ENCODE measurements around the gene CACNG7. TPM values are rescaled to one million over a fixed set of nuclear protein-coding genes. Genes with fewer than 3 reads are reported as not detected.

The CACNG7 gene
- polyA plus RNA-seq, 1 donor from 2014 or later = 27.8 TPM

DNA sequence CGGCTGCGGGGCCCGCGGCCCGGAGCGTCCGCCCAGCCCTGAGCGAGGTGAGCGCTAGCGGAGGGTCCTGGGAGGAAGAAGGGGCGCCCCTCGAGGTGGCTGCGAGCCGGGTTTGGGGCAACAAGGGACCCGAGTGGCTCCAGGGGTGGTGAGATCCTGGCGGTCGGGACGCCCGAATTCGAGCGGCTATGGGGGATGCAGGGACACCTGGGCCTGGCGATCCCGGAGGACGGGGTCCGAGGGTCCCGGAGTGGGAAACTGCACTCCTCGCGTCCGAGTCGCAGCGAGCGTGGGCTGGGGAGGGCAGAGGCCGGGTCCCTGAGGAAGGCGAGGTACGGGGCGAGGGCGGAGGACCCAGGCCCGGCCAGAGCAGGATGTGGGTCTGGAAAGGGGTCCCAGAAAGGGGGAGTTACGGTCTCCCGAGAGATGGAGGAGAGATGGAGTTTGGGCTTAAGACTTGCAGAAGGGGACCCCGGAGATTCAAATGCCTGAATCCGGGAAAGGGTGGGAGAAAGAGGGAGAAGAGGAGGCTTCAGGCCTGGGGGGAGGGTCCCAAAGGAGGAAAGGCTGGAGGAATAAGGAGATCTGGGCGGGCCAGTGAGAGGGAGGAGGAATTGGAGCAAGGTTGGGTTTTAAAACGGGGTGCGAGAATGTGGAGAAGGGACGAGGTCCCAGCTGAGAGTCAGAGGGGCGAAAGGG lies 542 bp downstream of the CACNG7 start:
- no peaks in the 10 kb centered on the region for H4K20me1 ChIP-seq (ENCODE audit: insufficient read depth)
- no peaks in the 10 kb centered on the region for H3K27me3 ChIP-seq (ENCODE audit: insufficient read depth, low read depth, low read length)
- H3K27ac ChIP-seq (ENCODE audit: low read length) = peak overlapping the region; percentile 86
- peak overlapping the region; percentile 46 for H2AFZ ChIP-seq (ENCODE audit: low read depth, low read length)
- no peaks in the 10 kb centered on the region for H3F3A ChIP-seq (ENCODE audit: insufficient read depth, low read length, poor library complexity, severe bottlenecking)
- peaks cover 24% of the 10 kb centered on the region for H3K79me2 ChIP-seq (replicated peaks; ENCODE audit: insufficient read depth, low read length)
- peak overlapping the region; percentile 91 for H3K9ac ChIP-seq (ENCODE audit: low read length)
- H3K4me2 ChIP-seq (ENCODE audit: low read length) = peak overlapping the region; percentile 92
- TF ChIP-seq SMC3 (conservative IDR thresholded peaks at IDR 0.05; ENCODE audit: poor library complexity) (no peak), MXI1 (conservative IDR thresholded peaks at IDR 0.05; ENCODE audit: poor library complexity, severe bottlenecking) (peak; percentile 32), EZH2 (IDR thresholded peaks at IDR 0.05; ENCODE audit: borderline replicate concordance, insufficient read depth, low read length, poor library complexity, severe bottlenecking) (no peak), RAD21 (conservative IDR thresholded peaks at IDR 0.05) (peak; percentile 3)
- TF ChIP-seq, protein P1, sequence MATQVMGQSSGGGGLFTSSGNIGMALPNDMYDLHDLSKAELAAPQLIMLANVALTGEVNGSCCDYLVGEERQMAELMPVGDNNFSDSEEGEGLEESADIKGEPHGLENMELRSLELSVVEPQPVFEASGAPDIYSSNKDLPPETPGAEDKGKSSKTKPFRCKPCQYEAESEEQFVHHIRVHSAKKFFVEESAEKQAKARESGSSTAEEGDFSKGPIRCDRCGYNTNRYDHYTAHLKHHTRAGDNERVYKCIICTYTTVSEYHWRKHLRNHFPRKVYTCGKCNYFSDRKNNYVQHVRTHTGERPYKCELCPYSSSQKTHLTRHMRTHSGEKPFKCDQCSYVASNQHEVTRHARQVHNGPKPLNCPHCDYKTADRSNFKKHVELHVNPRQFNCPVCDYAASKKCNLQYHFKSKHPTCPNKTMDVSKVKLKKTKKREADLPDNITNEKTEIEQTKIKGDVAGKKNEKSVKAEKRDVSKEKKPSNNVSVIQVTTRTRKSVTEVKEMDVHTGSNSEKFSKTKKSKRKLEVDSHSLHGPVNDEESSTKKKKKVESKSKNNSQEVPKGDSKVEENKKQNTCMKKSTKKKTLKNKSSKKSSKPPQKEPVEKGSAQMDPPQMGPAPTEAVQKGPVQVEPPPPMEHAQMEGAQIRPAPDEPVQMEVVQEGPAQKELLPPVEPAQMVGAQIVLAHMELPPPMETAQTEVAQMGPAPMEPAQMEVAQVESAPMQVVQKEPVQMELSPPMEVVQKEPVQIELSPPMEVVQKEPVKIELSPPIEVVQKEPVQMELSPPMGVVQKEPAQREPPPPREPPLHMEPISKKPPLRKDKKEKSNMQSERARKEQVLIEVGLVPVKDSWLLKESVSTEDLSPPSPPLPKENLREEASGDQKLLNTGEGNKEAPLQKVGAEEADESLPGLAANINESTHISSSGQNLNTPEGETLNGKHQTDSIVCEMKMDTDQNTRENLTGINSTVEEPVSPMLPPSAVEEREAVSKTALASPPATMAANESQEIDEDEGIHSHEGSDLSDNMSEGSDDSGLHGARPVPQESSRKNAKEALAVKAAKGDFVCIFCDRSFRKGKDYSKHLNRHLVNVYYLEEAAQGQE (IDR thresholded peaks at IDR 0.05; ENCODE audit: borderline replicate concordance) = peak; percentile 13
- no peaks in the 10 kb centered on the region for H3K36me3 ChIP-seq (ENCODE audit: insufficient read depth, low read length)
- no peaks in the 10 kb centered on the region for H3K9me3 ChIP-seq (ENCODE audit: low read length)
- H3K4me3 ChIP-seq (ENCODE audit: low read length) = peak overlapping the region; percentile 99
- H3K9me2 ChIP-seq (ENCODE audit: insufficient read depth, low read length) = no peaks in the 10 kb centered on the region

DNA sequence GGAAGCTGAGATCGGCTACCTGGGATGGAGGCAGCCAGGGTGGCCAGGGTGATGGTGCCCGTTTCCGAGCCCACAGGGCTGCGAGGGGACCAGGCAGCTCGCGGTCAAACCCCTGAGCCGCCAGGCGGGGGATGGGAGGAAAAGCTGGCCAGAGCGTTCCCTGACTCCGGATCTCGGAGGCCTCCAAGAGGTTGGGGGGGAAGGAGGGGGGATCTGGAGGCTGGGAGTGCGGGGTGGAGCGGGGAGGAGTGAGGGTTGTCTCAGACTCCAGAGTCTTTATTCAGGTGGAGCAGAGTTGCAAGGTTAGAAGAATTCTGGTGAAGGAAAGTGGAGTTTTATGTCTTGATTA lies 1.1 kb downstream of the CACNG7 start:
- peak overlapping the region; percentile 92 for H3K4me2 ChIP-seq (ENCODE audit: low read length)
- TF ChIP-seq POLR2AphosphoS5 (IDR thresholded peaks at IDR 0.05) (no peak), EP300 (conservative IDR thresholded peaks at IDR 0.05; ENCODE audit: poor library complexity, severe bottlenecking) (no peak), TAF1 (IDR thresholded peaks at IDR 0.05; ENCODE audit: low read depth) (no peak)
- H3K9me3 ChIP-seq (ENCODE audit: low read length) = no peaks in the 10 kb centered on the region
- peak overlapping the region; percentile 86 for H3K27ac ChIP-seq (ENCODE audit: low read length)
- peaks cover 24% of the 10 kb centered on the region for H3K79me2 ChIP-seq (replicated peaks; ENCODE audit: insufficient read depth, low read length)
- H3K4me3 ChIP-seq (ENCODE audit: low read length) = peak overlapping the region; percentile 99
- H3K9ac ChIP-seq (ENCODE audit: low read length) = peak overlapping the region; percentile 91
- no peaks in the 10 kb centered on the region for H4K20me1 ChIP-seq (ENCODE audit: insufficient read depth)
- H3K27me3 ChIP-seq (ENCODE audit: insufficient read depth, low read depth, low read length) = no peaks in the 10 kb centered on the region
- H3K36me3 ChIP-seq (ENCODE audit: insufficient read depth, low read length) = no peaks in the 10 kb centered on the region
- H3K9me2 ChIP-seq (ENCODE audit: insufficient read depth, low read length) = no peaks in the 10 kb centered on the region
- no peaks in the 10 kb centered on the region for H3F3A ChIP-seq (ENCODE audit: insufficient read depth, low read length, poor library complexity, severe bottlenecking)
- peak overlapping the region; percentile 46 for H2AFZ ChIP-seq (ENCODE audit: low read depth, low read length)

DNA sequence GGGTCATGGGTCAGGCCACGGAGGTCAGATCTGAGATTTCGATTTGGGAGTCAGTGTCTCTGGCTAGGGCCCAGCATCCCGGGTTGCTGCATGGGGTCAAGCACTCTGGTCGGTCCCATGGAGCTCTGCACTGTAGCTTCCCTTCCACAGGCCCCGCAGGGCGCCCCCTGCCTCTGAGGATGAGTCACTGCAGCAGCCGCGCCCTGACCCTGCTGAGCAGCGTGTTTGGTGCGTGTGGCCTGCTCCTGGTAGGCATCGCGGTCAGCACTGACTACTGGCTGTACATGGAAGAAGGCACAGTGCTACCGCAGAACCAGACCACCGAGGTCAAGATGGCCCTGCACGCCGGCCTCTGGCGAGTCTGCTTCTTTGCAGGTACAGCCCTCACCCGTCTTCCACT lies 3.6 kb downstream of the CACNG7 start:
- Histone ChIP-seq H2AFZ (ENCODE audit: low read depth, low read length) (no peak overlapping the region), H3K9ac (ENCODE audit: low read length) (no peak overlapping the region), H3K4me3 (ENCODE audit: low read length) (no peak overlapping the region), H3K27ac (ENCODE audit: low read length) (no peak overlapping the region), H3K79me2 (replicated peaks; ENCODE audit: insufficient read depth, low read length) (peaks cover 24% of the 10 kb centered on the region), H3K4me2 (ENCODE audit: low read length) (no peak overlapping the region), H3K9me3 (ENCODE audit: low read length) (no peaks in the 10 kb centered on the region), H3K9me2 (ENCODE audit: insufficient read depth, low read length) (no peaks in the 10 kb centered on the region), H4K20me1 (ENCODE audit: insufficient read depth) (no peaks in the 10 kb centered on the region), H3K27me3 (ENCODE audit: insufficient read depth, low read depth, low read length) (no peaks in the 10 kb centered on the region), H3F3A (ENCODE audit: insufficient read depth, low read length, poor library complexity, severe bottlenecking) (no peaks in the 10 kb centered on the region), H3K36me3 (ENCODE audit: insufficient read depth, low read length) (no peaks in the 10 kb centered on the region)
- TF ChIP-seq, protein P1 (IDR thresholded peaks at IDR 0.05; ENCODE audit: borderline replicate concordance) = no peak
- no peak for TF ChIP-seq EP300 (conservative IDR thresholded peaks at IDR 0.05; ENCODE audit: poor library complexity, severe bottlenecking)
- TF ChIP-seq TAF1 (IDR thresholded peaks at IDR 0.05; ENCODE audit: low read depth) = no peak
- no peak for TF ChIP-seq POLR2AphosphoS5 (IDR thresholded peaks at IDR 0.05)
- no peak for TF ChIP-seq RAD21 (conservative IDR thresholded peaks at IDR 0.05)
- TF ChIP-seq SMC3 (conservative IDR thresholded peaks at IDR 0.05; ENCODE audit: poor library complexity) = no peak
- TF ChIP-seq, protein P2, sequence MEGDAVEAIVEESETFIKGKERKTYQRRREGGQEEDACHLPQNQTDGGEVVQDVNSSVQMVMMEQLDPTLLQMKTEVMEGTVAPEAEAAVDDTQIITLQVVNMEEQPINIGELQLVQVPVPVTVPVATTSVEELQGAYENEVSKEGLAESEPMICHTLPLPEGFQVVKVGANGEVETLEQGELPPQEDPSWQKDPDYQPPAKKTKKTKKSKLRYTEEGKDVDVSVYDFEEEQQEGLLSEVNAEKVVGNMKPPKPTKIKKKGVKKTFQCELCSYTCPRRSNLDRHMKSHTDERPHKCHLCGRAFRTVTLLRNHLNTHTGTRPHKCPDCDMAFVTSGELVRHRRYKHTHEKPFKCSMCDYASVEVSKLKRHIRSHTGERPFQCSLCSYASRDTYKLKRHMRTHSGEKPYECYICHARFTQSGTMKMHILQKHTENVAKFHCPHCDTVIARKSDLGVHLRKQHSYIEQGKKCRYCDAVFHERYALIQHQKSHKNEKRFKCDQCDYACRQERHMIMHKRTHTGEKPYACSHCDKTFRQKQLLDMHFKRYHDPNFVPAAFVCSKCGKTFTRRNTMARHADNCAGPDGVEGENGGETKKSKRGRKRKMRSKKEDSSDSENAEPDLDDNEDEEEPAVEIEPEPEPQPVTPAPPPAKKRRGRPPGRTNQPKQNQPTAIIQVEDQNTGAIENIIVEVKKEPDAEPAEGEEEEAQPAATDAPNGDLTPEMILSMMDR (IDR thresholded peaks at IDR 0.05; ENCODE audit: poor library complexity, severe bottlenecking) = no peak
- TF ChIP-seq EZH2 (IDR thresholded peaks at IDR 0.05; ENCODE audit: borderline replicate concordance, insufficient read depth, low read length, poor library complexity, severe bottlenecking) = no peak
- no peak for TF ChIP-seq MXI1 (conservative IDR thresholded peaks at IDR 0.05; ENCODE audit: poor library complexity, severe bottlenecking)
